22Rv1 (cell line): ENCODE measurements around the gene TMEM33.

Experiments
- CTCF ChIP-seq: fragments of 450-650 bp; IDR thresholded peaks from 2 replicates; pipeline ENCODE4 v1.5.1; 2017; ENCODE audit warnings: mild to moderate bottlenecking
- ZFX ChIP-seq: fragments of 450-650 bp; IDR thresholded peaks from 2 replicates; pipeline ENCODE4 v1.6.1; 2017; ENCODE audit warnings: antibody characterized with exemption, borderline replicate concordance

GRCh38 chr4:41934901-41935651 lies at the start of gene TMEM33:
- TF ChIP-seq CTCF (peak; percentile 23; the same call in 1 of the 2 replicates), ZFX (no peak)
